ENCODE measurements around the gene ARID2.

The ARID2 gene

GRCh38 chr12:45944771-45945170 lies 215.3 kb downstream of the ARID2 start:
- DNase-seq (ENCODE audit: low spot score) = no peak

- DNase-seq (ENCODE audit: low spot score) = no peak
Measured at GRCh38 chr12:45946435-45946834, 216.9 kb downstream of the ARID2 start.

- no peak for DNase-seq (ENCODE audit: low spot score)
Measured at GRCh38 chr12:45948546-45948945, 219.0 kb downstream of the ARID2 start.

All from GM03348 (cell line).